Glutamatergic neuron (in vitro differentiated cells): Measurements from ENCODE around the gene CCL23. TPM values are rescaled to one million over a fixed set of nuclear protein-coding genes. Genes with fewer than 3 reads are reported as not detected.
"Not testable (repeated sequence)": the region's sequence is repeated elsewhere in the genome, so short reads cannot be mapped to it uniquely, and the experiment has no call there.

Experiments used
- DNase-seq: peaks from one replicate; pipeline ENCODE4 v3.0.0; 2022
- H3K27ac Mint-ChIP-seq: one replicate; pipeline ENCODE4 v1.8.0; 2020; ENCODE audit warnings: mild to moderate bottlenecking, mixed read lengths, inconsistent platforms; ENCODE audit not compliant: unreplicated experiment
- H3K27me3 Mint-ChIP-seq: one replicate; pipeline ENCODE4 v1.8.0; 2020; ENCODE audit warnings: mild to moderate bottlenecking, moderate library complexity, mixed read lengths, inconsistent platforms; ENCODE audit not compliant: unreplicated experiment
- H3K36me3 Mint-ChIP-seq: one replicate; pipeline ENCODE4 v1.8.0; 2020; ENCODE audit warnings: mild to moderate bottlenecking, mixed read lengths, inconsistent platforms; ENCODE audit not compliant: unreplicated experiment
- H3K4me1 Mint-ChIP-seq: one replicate; pipeline ENCODE4 v1.8.0; 2020; ENCODE audit warnings: mild to moderate bottlenecking, low read depth, mixed read lengths, inconsistent platforms; ENCODE audit not compliant: unreplicated experiment
- H3K4me3 Mint-ChIP-seq: one replicate; pipeline ENCODE4 v1.8.0; 2020; ENCODE audit warnings: mild to moderate bottlenecking, mixed read lengths, inconsistent platforms; ENCODE audit not compliant: unreplicated experiment
- H3K9me3 Mint-ChIP-seq: one replicate; pipeline ENCODE4 v1.8.0; 2020; ENCODE audit warnings: mild to moderate bottlenecking, moderate library complexity, mixed read lengths, inconsistent platforms; ENCODE audit not compliant: unreplicated experiment
- total RNA-seq: library from RNA; stranded (reverse); fragmentation: NEBNext Ultra II Directional; extraction: Animal tissue kit (Norgen Biotek cat#: 25700); gene quantifications from one replicate; pipeline ENCODE4 v1.2.1, GENCODE V29; 2021; ENCODE audit not compliant: unreplicated experiment
- TF ChIP-seq, protein P1 (sequence below): fragments of 200-600 bp; sonication (generic); IDR thresholded peaks from one replicate; pipeline ENCODE4 v1.5.0; 2021; ENCODE audit not compliant: partially characterized antibody, unreplicated experiment

Gene CCL23
- total RNA-seq, 1 donor from 2014 or later = not detected

GRCh38 chr17:35998756-35999155 lies 19.0 kb downstream of the CCL23 start:
- H3K9me3 Mint-ChIP-seq = no peaks in the 10 kb centered on the region
- no peak overlapping the region for H3K4me3 Mint-ChIP-seq
- TF ChIP-seq, protein P1, sequence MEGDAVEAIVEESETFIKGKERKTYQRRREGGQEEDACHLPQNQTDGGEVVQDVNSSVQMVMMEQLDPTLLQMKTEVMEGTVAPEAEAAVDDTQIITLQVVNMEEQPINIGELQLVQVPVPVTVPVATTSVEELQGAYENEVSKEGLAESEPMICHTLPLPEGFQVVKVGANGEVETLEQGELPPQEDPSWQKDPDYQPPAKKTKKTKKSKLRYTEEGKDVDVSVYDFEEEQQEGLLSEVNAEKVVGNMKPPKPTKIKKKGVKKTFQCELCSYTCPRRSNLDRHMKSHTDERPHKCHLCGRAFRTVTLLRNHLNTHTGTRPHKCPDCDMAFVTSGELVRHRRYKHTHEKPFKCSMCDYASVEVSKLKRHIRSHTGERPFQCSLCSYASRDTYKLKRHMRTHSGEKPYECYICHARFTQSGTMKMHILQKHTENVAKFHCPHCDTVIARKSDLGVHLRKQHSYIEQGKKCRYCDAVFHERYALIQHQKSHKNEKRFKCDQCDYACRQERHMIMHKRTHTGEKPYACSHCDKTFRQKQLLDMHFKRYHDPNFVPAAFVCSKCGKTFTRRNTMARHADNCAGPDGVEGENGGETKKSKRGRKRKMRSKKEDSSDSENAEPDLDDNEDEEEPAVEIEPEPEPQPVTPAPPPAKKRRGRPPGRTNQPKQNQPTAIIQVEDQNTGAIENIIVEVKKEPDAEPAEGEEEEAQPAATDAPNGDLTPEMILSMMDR = no peak
- no peak overlapping the region for H3K27ac Mint-ChIP-seq
- DNase-seq = no peak
- H3K27me3 Mint-ChIP-seq = no peaks in the 10 kb centered on the region
- no peaks in the 10 kb centered on the region for H3K4me1 Mint-ChIP-seq
- no peaks in the 10 kb centered on the region for H3K36me3 Mint-ChIP-seq

GRCh38 chr17:35998018-35998545 lies 19.7 kb downstream of the CCL23 start:
- DNase-seq = no peak
- H3K4me1 Mint-ChIP-seq = no peaks in the 10 kb centered on the region
- no peaks in the 10 kb centered on the region for H3K27me3 Mint-ChIP-seq
- H3K27ac Mint-ChIP-seq = no peak overlapping the region
- H3K9me3 Mint-ChIP-seq = no peaks in the 10 kb centered on the region
- H3K4me3 Mint-ChIP-seq = no peak overlapping the region
- TF ChIP-seq, protein P1 = no peak
- no peaks in the 10 kb centered on the region for H3K36me3 Mint-ChIP-seq

DNA sequence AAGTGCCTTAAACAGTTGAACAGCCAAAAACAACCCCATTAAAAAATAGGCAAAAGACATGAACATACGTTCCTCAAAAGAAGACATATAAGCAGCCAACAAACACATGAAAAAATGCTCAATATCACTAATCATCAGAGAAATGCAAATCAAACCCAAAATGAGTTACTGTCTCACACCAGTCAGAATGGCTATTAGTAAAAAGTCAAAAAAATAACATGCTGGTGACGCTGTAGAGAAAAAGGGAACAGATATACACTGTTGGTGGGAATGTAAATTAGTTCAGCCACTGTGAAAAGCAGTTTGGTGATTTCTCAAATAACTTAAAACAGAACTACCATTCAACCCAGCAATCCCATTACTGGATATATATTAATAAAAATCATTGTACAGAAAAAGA lies 22.4 kb downstream of the CCL23 start:
- not testable (repeated sequence) for H3K9me3 Mint-ChIP-seq, H3K4me1 Mint-ChIP-seq, H3K27ac Mint-ChIP-seq, DNase-seq, H3K27me3 Mint-ChIP-seq, H3K36me3 Mint-ChIP-seq, H3K4me3 Mint-ChIP-seq

GRCh38 chr17:35991075-35991474 lies 26.7 kb downstream of the CCL23 start:
- Mint-ChIP-seq H3K9me3 (no peaks in the 10 kb centered on the region), H3K4me3 (no peak overlapping the region), H3K27me3 (no peaks in the 10 kb centered on the region), H3K4me1 (no peaks in the 10 kb centered on the region), H3K27ac (no peak overlapping the region), H3K36me3 (no peaks in the 10 kb centered on the region)
- no peak for DNase-seq
- TF ChIP-seq, protein P1 = no peak

GRCh38 chr17:35988164-35988563 lies 29.6 kb downstream of the CCL23 start:
- H3K9me3 Mint-ChIP-seq = no peaks in the 10 kb centered on the region
- no peak overlapping the region for H3K4me3 Mint-ChIP-seq
- no peaks in the 10 kb centered on the region for H3K36me3 Mint-ChIP-seq
- TF ChIP-seq, protein P1 = no peak
- H3K4me1 Mint-ChIP-seq = no peaks in the 10 kb centered on the region
- H3K27ac Mint-ChIP-seq = no peak overlapping the region
- no peak for DNase-seq
- no peaks in the 10 kb centered on the region for H3K27me3 Mint-ChIP-seq
